ENCODE data around the gene MEI4.

MEI4 gene

GRCh38 chr6:77879527-77879926 lies 226.7 kb downstream of the MEI4 start:
- H3K9me3 ChIP-seq (ENCODE audit: insufficient read depth, low read depth, low read length), result no peaks in the 10 kb centered on the region
- H3K4me3 ChIP-seq (ENCODE audit: low read length), result no peak overlapping the region
- H3K36me3 ChIP-seq (ENCODE audit: insufficient read depth, low read depth, low read length), result no peaks in the 10 kb centered on the region
- H3K9ac ChIP-seq (ENCODE audit: low read depth, low read length), result no peak overlapping the region
- H3K27ac ChIP-seq (ENCODE audit: low read length), result no peak overlapping the region
- no peaks in the 10 kb centered on the region for H3K4me1 ChIP-seq (ENCODE audit: insufficient read depth, low read length)
- no peaks in the 10 kb centered on the region for H3K27me3 ChIP-seq (ENCODE audit: insufficient read depth, low read length)

GRCh38 chr6:77880501-77880900 lies 227.7 kb downstream of the MEI4 start:
- no peak overlapping the region for H3K9ac ChIP-seq (ENCODE audit: low read depth, low read length)
- H3K27ac ChIP-seq (ENCODE audit: low read length), result no peak overlapping the region
- no peaks in the 10 kb centered on the region for H3K36me3 ChIP-seq (ENCODE audit: insufficient read depth, low read depth, low read length)
- no peaks in the 10 kb centered on the region for H3K9me3 ChIP-seq (ENCODE audit: insufficient read depth, low read depth, low read length)
- no peaks in the 10 kb centered on the region for H3K27me3 ChIP-seq (ENCODE audit: insufficient read depth, low read length)
- no peak overlapping the region for H3K4me3 ChIP-seq (ENCODE audit: low read length)
- no peaks in the 10 kb centered on the region for H3K4me1 ChIP-seq (ENCODE audit: insufficient read depth, low read length)

- no peaks in the 10 kb centered on the region for H3K27me3 ChIP-seq (ENCODE audit: insufficient read depth, low read length)
- H3K9ac ChIP-seq (ENCODE audit: low read depth, low read length), result no peak overlapping the region
- H3K9me3 ChIP-seq (ENCODE audit: insufficient read depth, low read depth, low read length), result no peaks in the 10 kb centered on the region
- H3K4me1 ChIP-seq (ENCODE audit: insufficient read depth, low read length), result no peaks in the 10 kb centered on the region
- no peak overlapping the region for H3K27ac ChIP-seq (ENCODE audit: low read length)
- no peaks in the 10 kb centered on the region for H3K36me3 ChIP-seq (ENCODE audit: insufficient read depth, low read depth, low read length)
- no peak overlapping the region for H3K4me3 ChIP-seq (ENCODE audit: low read length)
Measured at GRCh38 chr6:77883851-77884250, 231.0 kb downstream of the MEI4 start.

GRCh38 chr6:77893391-77893790 lies 240.6 kb downstream of the MEI4 start:
- H3K4me1 ChIP-seq (ENCODE audit: insufficient read depth, low read length), result no peaks in the 10 kb centered on the region
- H3K27me3 ChIP-seq (ENCODE audit: insufficient read depth, low read length), result no peaks in the 10 kb centered on the region
- no peak overlapping the region for H3K27ac ChIP-seq (ENCODE audit: low read length)
- H3K9ac ChIP-seq (ENCODE audit: low read depth, low read length), result no peak overlapping the region
- peaks cover 9% of the 10 kb centered on the region for H3K9me3 ChIP-seq (ENCODE audit: insufficient read depth, low read depth, low read length)
- no peaks in the 10 kb centered on the region for H3K36me3 ChIP-seq (ENCODE audit: insufficient read depth, low read depth, low read length)
- no peak overlapping the region for H3K4me3 ChIP-seq (ENCODE audit: low read length)

- Histone ChIP-seq H3K9ac (ENCODE audit: low read depth, low read length) (no peak overlapping the region), H3K27ac (ENCODE audit: low read length) (no peak overlapping the region), H3K27me3 (ENCODE audit: insufficient read depth, low read length) (no peaks in the 10 kb centered on the region), H3K36me3 (ENCODE audit: insufficient read depth, low read depth, low read length) (no peaks in the 10 kb centered on the region), H3K4me3 (ENCODE audit: low read length) (no peak overlapping the region), H3K4me1 (ENCODE audit: insufficient read depth, low read length) (no peaks in the 10 kb centered on the region), H3K9me3 (ENCODE audit: insufficient read depth, low read depth, low read length) (0 out of 2 replicates have a peak, but pooled peaks cover 4% of the 10 kb centered on the region)
Measured at GRCh38 chr6:77906070-77906469, 253.2 kb downstream of the MEI4 start.

GRCh38 chr6:77910826-77911225 lies 258.0 kb downstream of the MEI4 start:
- H3K9ac ChIP-seq (ENCODE audit: low read depth, low read length), result no peak overlapping the region
- peaks cover 19% of the 10 kb centered on the region for H3K9me3 ChIP-seq (ENCODE audit: insufficient read depth, low read depth, low read length)
- H3K36me3 ChIP-seq (ENCODE audit: insufficient read depth, low read depth, low read length), result no peaks in the 10 kb centered on the region
- no peak overlapping the region for H3K27ac ChIP-seq (ENCODE audit: low read length)
- H3K4me1 ChIP-seq (ENCODE audit: insufficient read depth, low read length), result no peaks in the 10 kb centered on the region
- H3K27me3 ChIP-seq (ENCODE audit: insufficient read depth, low read length), result no peaks in the 10 kb centered on the region
- no peak overlapping the region for H3K4me3 ChIP-seq (ENCODE audit: low read length)

- Histone ChIP-seq H3K9ac (ENCODE audit: low read depth, low read length) (no peak overlapping the region), H3K27ac (ENCODE audit: low read length) (no peak overlapping the region), H3K9me3 (ENCODE audit: insufficient read depth, low read depth, low read length) (no peaks in the 10 kb centered on the region)
Measured at GRCh38 chr6:77926198-77926751, 273.4 kb downstream of the MEI4 start.

GRCh38 chr6:77930382-77930781 lies 277.5 kb downstream of the MEI4 start:
- Histone ChIP-seq H3K27me3 (ENCODE audit: insufficient read depth, low read length) (no peaks in the 10 kb centered on the region), H3K27ac (ENCODE audit: low read length) (no peak overlapping the region), H3K36me3 (ENCODE audit: insufficient read depth, low read depth, low read length) (no peaks in the 10 kb centered on the region), H3K9ac (ENCODE audit: low read depth, low read length) (no peak overlapping the region), H3K4me3 (ENCODE audit: low read length) (no peak overlapping the region), H3K4me1 (ENCODE audit: insufficient read depth, low read length) (no peaks in the 10 kb centered on the region), H3K9me3 (ENCODE audit: insufficient read depth, low read depth, low read length) (no peaks in the 10 kb centered on the region)

More at GRCh38 chr6:77926198-77926751, 273.4 kb downstream of the MEI4 start:
- Histone ChIP-seq H3K27me3 (ENCODE audit: insufficient read depth, low read length) (no peaks in the 10 kb centered on the region), H3K4me3 (ENCODE audit: low read length) (no peak overlapping the region), H3K36me3 (ENCODE audit: insufficient read depth, low read depth, low read length) (no peaks in the 10 kb centered on the region), H3K4me1 (ENCODE audit: insufficient read depth, low read length) (no peaks in the 10 kb centered on the region)

- Histone ChIP-seq H3K4me3 (ENCODE audit: low read length) (no peak overlapping the region), H3K4me1 (ENCODE audit: insufficient read depth, low read length) (no peaks in the 10 kb centered on the region), H3K27ac (ENCODE audit: low read length) (no peak overlapping the region), H3K9ac (ENCODE audit: low read depth, low read length) (no peak overlapping the region), H3K9me3 (ENCODE audit: insufficient read depth, low read depth, low read length) (no peaks in the 10 kb centered on the region), H3K27me3 (ENCODE audit: insufficient read depth, low read length) (no peaks in the 10 kb centered on the region), H3K36me3 (ENCODE audit: insufficient read depth, low read depth, low read length) (no peaks in the 10 kb centered on the region)
Measured at GRCh38 chr6:77930952-77931351, 278.1 kb downstream of the MEI4 start.

GRCh38 chr6:77962070-77962469 lies 309.2 kb downstream of the MEI4 start:
- H3K9me3 ChIP-seq (ENCODE audit: insufficient read depth, low read depth, low read length), result peaks cover 30% of the 10 kb centered on the region
- H3K27me3 ChIP-seq (ENCODE audit: insufficient read depth, low read length), result no peaks in the 10 kb centered on the region
- H3K27ac ChIP-seq (ENCODE audit: low read length), result no peak overlapping the region
- H3K4me3 ChIP-seq (ENCODE audit: low read length), result no peak overlapping the region
- H3K4me1 ChIP-seq (ENCODE audit: insufficient read depth, low read length), result no peaks in the 10 kb centered on the region
- H3K9ac ChIP-seq (ENCODE audit: low read depth, low read length), result no peak overlapping the region
- no peaks in the 10 kb centered on the region for H3K36me3 ChIP-seq (ENCODE audit: insufficient read depth, low read depth, low read length)

- no peaks in the 10 kb centered on the region for H3K27me3 ChIP-seq (ENCODE audit: insufficient read depth, low read length)
- peaks cover 30% of the 10 kb centered on the region for H3K9me3 ChIP-seq (ENCODE audit: insufficient read depth, low read depth, low read length)
- H3K27ac ChIP-seq (ENCODE audit: low read length), result no peak overlapping the region
Measured at GRCh38 chr6:77965449-77965848, 312.6 kb downstream of the MEI4 start.

GRCh38 chr6:77972334-77972733 lies 319.5 kb downstream of the MEI4 start:
- Histone ChIP-seq H3K27me3 (ENCODE audit: insufficient read depth, low read length) (no peaks in the 10 kb centered on the region), H3K9me3 (ENCODE audit: insufficient read depth, low read depth, low read length) (peaks cover 18% of the 10 kb centered on the region; the same call in 1 of the 2 replicates), H3K4me1 (ENCODE audit: insufficient read depth, low read length) (no peaks in the 10 kb centered on the region), H3K9ac (ENCODE audit: low read depth, low read length) (no peak overlapping the region), H3K36me3 (ENCODE audit: insufficient read depth, low read depth, low read length) (no peaks in the 10 kb centered on the region), H3K4me3 (ENCODE audit: low read length) (no peak overlapping the region), H3K27ac (ENCODE audit: low read length) (no peak overlapping the region)

More at GRCh38 chr6:77965449-77965848, 312.6 kb downstream of the MEI4 start:
- no peak overlapping the region for H3K4me3 ChIP-seq (ENCODE audit: low read length)
- H3K36me3 ChIP-seq (ENCODE audit: insufficient read depth, low read depth, low read length), result no peaks in the 10 kb centered on the region
- no peak overlapping the region for H3K9ac ChIP-seq (ENCODE audit: low read depth, low read length)
- H3K4me1 ChIP-seq (ENCODE audit: insufficient read depth, low read length), result no peaks in the 10 kb centered on the region
